Right lobe of liver (tissue), 6 donors: ENCODE data around the gene ARHGAP22. TPM values are rescaled to one million over a fixed set of nuclear protein-coding genes. Genes with fewer than 3 reads are reported as not detected.
A peak's percentile ranks its signal among the peaks of the same experiment; 100 is the strongest.

Source experiments
- ATAC-seq, 4 donors: fragments of 200-7000 bp; cut with Tn5 transposase; one replicate each; pipeline ENCODE4 v1.9.1; 2020; ENCODE audit warnings: mild to moderate bottlenecking in 4 of 4, moderate library complexity in 4 of 4
- DNase-seq, 3 donors: peaks; one replicate each; pipeline ENCODE4 v3.0.0-alpha.2; 2020
- H3K27ac ChIP-seq, 3 donors: fragments of 200-600 bp; one replicate each; pipeline ENCODE4 v1.8.0; 2022
- H3K27me3 ChIP-seq, 2 donors: fragments of 200-600 bp; one replicate each; pipeline ENCODE4 v1.8.0; 2022
- H3K36me3 ChIP-seq, 4 donors: fragments of 200-600 bp; sonication (generic) in 1 of 4; one replicate each; pipeline versions ENCODE4 v1.5.1 to v1.8.0; 2017 to 2022; ENCODE audit warnings: control low read depth in 1 of 4
- H3K4me1 ChIP-seq, 4 donors: fragments of 200-600 bp; sonication (generic) in 1 of 4; one replicate each; pipeline versions ENCODE4 v1.5.1 to v1.8.0; 2017 to 2022; ENCODE audit warnings: control low read depth in 1 of 4
- H3K4me3 ChIP-seq, 3 donors: fragments of 200-600 bp; one replicate each; pipeline ENCODE4 v1.8.0; 2022
- H3K9me3 ChIP-seq, 4 donors: fragments of 200-600 bp; sonication (generic) in 1 of 4; one replicate each; pipeline versions ENCODE4 v1.5.1 to v1.8.0; 2017 to 2022; ENCODE audit warnings: control low read depth in 1 of 4
- POLR2A ChIP-seq: fragments of 450-650 bp; IDR thresholded peaks from one replicate; pipeline ENCODE4 v1.6.1; 2017; ENCODE audit warnings: antibody characterized with exemption, mild to moderate bottlenecking
- WGBS: methylation state at CpG from one replicate; pipeline ENCODE4 v1.1.6; 2018; ENCODE audit warnings: low coverage, low lambda C conversion rate; ENCODE audit not compliant: insufficient coverage; ENCODE audit errors: missing lambda C conversion rate; 5-methylcytosine and 5-hydroxymethylcytosine counted together
- intact Hi-C, 2 donors: fragments of 100-400 bp; cut with DNase I; formaldehyde crosslinking; loops; one replicate each; pipeline versions ENCODE4 v1.11.2 to v1.14.1; 2022
- total RNA-seq, 6 experiments: library from RNA; depleted of rRNA in 2 of 6; stranded (reverse); fragments of >200 nt in 2 of 6; fragmentation: NEBNext Ultra II Directional in 3 of 6; extraction: Animal tissue kit (Norgen Biotek cat#: 25700) in 3 of 6; gene quantifications; one replicate each; pipeline versions ENCODE4 v1.1.0 to v1.2.4, GENCODE V29; 2016 to 2023
- TF ChIP-seq, protein P1 (sequence below), 4 donors: fragments of 200-600 bp in 3 of 4; fragments of 450-650 bp in 1 of 4; IDR thresholded peaks; one replicate each; pipeline versions ENCODE4 v1.5.1 to v1.8.0; 2016 to 2022; ENCODE audit warnings: antibody characterized with exemption in 4 of 4, mild to moderate bottlenecking in 2 of 4
- donor health status: DM: no; HTN: yes; CAD: no.
- donor health status: DM: no; HTN: no; CAD: no.
- donor health status: DM: no; HTN: no; CAD: no.
- donor health status: DM: no; HTN: yes; CAD: no.
- donor health status: DM: no; HTN: yes; CAD: no.

Gene ARHGAP22
- total RNA-seq, 6 experiments from 2014 or later, result 0.22 to 3.6 (median 0.64) TPM

DNA sequence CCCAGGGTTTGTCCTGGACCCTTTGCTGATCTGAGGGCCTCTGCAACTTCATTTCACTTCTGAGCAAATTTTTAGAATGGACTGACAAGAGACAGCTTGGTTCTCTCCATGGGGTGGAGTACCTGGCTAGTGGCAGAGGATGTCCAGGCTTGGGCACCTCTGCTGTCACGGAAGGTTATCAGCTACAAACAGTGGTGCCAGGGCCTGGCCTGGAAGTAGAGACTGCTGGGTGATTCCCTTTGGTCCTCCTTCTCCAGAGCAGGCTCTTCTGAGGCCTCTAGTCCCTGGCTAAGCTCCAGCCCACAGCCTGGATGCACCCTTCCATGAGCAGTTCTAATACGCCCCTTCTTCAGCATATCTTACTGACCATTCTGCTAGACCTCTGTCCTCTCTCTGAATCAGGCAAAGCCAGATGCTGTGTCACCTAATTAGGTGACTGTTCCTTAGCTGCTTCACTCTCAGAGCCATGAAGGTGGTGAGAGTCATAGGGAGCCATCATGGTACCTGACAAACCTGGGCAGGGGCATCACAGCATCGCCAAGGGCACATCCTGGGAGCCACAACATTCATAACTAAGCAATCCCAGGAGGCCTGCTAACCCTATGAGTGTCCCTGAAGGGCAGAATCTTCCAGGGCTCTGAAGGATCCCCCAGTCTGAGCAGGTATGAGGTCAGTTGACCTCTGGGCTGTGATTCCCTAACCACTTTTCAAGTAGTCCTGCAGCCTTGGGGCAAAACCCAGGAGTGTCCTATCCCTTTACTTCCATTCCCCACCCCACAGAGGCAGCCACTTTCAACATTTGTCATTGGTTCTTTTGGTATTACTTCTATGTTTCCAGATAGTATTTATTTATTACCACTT, 4.0 kb downstream of the ARHGAP22 start:
- Histone ChIP-seq H3K27ac (no peak overlapping the region), H3K36me3 (no peaks in the 10 kb centered on the region), H3K4me3 (no peak overlapping the region), H3K4me1 (peaks cover 0 to 5% (median 0%) of the 10 kb centered on the region in 4 donors), H3K9me3 (no peaks in the 10 kb centered on the region), H3K27me3 (peaks cover 0 to 12% of the 10 kb centered on the region in 2 donors)
- DNase-seq, result peak in 1 of 3 donors; percentile 19
- ATAC-seq, result no peak
- intact Hi-C loops, result no loop called here
- TF ChIP-seq, protein P1, sequence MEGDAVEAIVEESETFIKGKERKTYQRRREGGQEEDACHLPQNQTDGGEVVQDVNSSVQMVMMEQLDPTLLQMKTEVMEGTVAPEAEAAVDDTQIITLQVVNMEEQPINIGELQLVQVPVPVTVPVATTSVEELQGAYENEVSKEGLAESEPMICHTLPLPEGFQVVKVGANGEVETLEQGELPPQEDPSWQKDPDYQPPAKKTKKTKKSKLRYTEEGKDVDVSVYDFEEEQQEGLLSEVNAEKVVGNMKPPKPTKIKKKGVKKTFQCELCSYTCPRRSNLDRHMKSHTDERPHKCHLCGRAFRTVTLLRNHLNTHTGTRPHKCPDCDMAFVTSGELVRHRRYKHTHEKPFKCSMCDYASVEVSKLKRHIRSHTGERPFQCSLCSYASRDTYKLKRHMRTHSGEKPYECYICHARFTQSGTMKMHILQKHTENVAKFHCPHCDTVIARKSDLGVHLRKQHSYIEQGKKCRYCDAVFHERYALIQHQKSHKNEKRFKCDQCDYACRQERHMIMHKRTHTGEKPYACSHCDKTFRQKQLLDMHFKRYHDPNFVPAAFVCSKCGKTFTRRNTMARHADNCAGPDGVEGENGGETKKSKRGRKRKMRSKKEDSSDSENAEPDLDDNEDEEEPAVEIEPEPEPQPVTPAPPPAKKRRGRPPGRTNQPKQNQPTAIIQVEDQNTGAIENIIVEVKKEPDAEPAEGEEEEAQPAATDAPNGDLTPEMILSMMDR (IDR thresholded peaks at IDR 0.05), result no peak
- TF ChIP-seq POLR2A, result no peak
- 70% methylated on average over 2 of the region's 3 CpGs for WGBS

DNA sequence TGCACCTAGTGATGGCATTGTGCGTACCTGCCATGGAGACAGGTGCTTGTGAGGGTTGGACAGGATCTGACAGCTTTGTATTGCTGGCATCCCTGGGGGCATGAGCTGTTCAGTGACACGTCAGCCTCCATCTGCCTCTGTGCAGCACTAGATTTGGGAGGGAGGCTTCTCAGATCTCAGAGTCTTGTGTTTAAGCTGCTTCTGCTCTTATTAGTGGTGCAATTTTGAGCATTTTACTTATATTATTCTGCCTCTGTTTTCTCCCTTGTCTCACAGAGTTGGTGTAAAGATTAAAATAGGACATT, 5.1 kb downstream of the ARHGAP22 start:
- intact Hi-C loops, result no loop called here
- H3K9me3 ChIP-seq, result no peaks in the 10 kb centered on the region
- no peak overlapping the region for H3K4me3 ChIP-seq
- WGBS, result 100% methylated on average over 1 of the region's 2 CpGs
- H3K27ac ChIP-seq, result no peak overlapping the region
- peaks cover 0 to 12% of the 10 kb centered on the region in 2 donors for H3K27me3 ChIP-seq
- DNase-seq (no peak), ATAC-seq (no peak)
- TF ChIP-seq, protein P1 (IDR thresholded peaks at IDR 0.05), result no peak
- TF ChIP-seq POLR2A, result no peak
- H3K36me3 ChIP-seq, result no peaks in the 10 kb centered on the region
- peaks cover 0 to 4% (median 0%) of the 10 kb centered on the region in 4 donors for H3K4me1 ChIP-seq

DNA sequence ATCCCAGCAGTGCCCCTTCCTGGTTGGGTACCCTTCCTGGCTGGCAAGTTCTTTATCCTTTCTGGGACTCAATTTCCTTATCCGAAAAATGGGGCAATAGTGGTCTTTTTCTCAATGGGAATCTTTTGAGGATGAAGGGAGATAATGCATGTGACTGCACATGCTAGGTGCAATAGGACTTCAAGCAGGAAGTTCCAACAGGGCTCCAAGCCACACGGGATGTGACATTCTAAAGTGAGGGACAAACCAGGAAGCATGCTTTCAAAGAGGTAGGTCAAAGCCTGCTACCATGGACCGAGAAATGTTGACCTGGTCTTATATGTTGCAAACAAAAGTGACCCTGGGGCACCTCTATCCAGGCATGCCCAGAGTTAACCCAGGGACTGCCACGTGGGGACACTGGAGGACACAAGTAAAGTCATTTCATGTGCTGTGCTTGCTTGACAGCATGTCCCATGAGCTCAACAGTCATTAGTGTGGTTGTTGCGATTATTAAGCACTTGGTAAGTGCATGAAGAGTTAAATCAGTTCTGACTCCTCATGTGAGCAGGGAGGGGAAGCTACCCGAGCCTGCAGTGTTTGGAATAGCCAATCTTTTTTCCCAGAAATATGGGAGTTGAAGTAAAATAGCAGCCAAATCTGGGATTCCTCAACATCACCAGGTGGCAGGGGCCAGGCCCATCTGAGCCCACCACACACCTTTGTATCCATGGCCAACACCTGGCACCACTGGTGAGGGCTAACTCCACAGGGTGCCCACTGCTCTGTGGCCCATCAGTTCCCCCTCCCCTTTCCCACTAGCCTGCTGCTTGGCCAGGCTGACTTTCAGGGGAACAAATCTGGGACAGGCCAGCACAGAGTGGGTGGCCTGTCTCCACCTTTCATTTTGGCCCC, 5.7 kb downstream of the ARHGAP22 start:
- peaks cover 0 to 9% of the 10 kb centered on the region in 2 donors for H3K27me3 ChIP-seq
- H3K4me3 ChIP-seq, result no peak overlapping the region
- no peaks in the 10 kb centered on the region for H3K36me3 ChIP-seq
- intact Hi-C loops, result no loop called here
- no peaks in the 10 kb centered on the region for H3K9me3 ChIP-seq
- no peak for ATAC-seq
- TF ChIP-seq POLR2A, result no peak
- TF ChIP-seq, protein P1 (IDR thresholded peaks at IDR 0.05), result no peak
- H3K27ac ChIP-seq, result no peak overlapping the region
- WGBS, result 53% methylated on average over 5 of the region's 6 CpGs
- no peaks in the 10 kb centered on the region for H3K4me1 ChIP-seq
- no peak for DNase-seq

DNA sequence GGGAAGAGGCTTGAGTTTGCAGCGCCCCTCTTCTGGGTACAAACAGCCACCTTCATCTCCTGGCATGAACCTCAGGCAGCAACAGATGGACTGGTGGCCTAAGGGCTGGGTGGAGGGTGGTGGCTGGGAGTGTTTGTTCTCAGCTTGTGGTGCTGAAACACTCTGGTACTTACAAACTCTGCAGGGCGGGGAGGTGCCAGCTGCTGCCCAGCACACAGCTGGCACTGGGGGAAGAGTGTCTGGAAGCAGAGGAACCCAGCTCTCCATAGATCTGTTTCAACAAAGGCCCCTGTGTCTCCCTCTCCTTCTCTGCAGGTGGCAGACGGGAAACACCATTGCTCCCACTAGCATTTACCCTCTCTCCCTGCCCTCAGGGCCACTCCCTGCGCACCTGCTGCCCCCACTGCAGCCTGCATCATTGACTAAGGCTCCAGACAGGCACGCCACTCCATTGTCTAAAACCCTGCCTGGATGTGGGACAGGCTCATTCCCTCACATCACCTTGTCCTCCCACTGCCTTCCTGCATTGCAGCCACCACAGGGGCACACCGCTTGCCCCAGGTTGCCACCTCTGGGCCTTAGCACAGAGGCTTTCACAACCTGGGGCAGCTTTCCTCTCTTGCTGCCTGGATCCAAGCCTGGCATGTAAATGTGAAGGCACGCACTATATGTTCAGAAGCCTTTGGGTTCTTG, 6.5 kb downstream of the ARHGAP22 start:
- no peak for ATAC-seq
- intact Hi-C loops, result no loop called here
- 68% methylated on average over 2 of the region's 7 CpGs for WGBS
- TF ChIP-seq, protein P1 (IDR thresholded peaks at IDR 0.05), result no peak
- no peak for TF ChIP-seq POLR2A
- H3K27me3 ChIP-seq, result peaks cover 0 to 1% of the 10 kb centered on the region in 2 donors
- no peak overlapping the region for H3K4me3 ChIP-seq
- no peaks in the 10 kb centered on the region for H3K9me3 ChIP-seq
- DNase-seq, result no peak
- no peaks in the 10 kb centered on the region for H3K36me3 ChIP-seq
- H3K4me1 ChIP-seq, result no peaks in the 10 kb centered on the region
- no peak overlapping the region for H3K27ac ChIP-seq
